GM19397 (cell line): Measurements from ENCODE around the gene ZNF175.
"Not testable (repeated sequence)": the region's sequence is repeated elsewhere in the genome, so short reads cannot be mapped to it uniquely, and the experiment has no call there.

Experiments
- ATAC-seq: cut with Tn5 transposase; IDR thresholded peaks from one replicate; pipeline ENCODE4 v1.9.1; 2021; ENCODE audit warnings: mild to moderate bottlenecking, moderate library complexity; ENCODE audit not compliant: unreplicated experiment

Gene ZNF175

DNA sequence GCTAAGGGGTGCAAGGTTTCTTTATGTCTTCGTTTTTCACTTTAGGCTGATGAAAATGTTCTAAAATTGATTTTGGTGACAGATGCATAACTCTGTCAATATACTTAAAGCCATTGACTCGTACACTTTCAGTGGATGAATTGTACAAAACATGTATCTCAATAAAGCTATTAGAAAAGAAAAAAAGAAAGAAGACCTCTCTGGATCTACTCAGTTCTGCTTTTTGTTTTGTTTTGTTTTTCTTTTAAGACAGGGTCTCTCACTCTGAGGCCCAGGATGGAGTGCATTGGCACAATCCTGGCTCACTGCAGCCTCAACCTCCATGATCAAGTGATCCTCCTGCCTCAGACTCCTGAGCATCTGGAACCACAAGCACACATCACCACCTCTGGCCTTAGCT is 55.6 kb downstream of the ZNF175 start:
- ATAC-seq: no peak

- no peak for ATAC-seq
Measured at GRCh38 chr19:51627491-51628138, 56.5 kb downstream of the ZNF175 start.

GRCh38 chr19:51628153-51628939 is 57.3 kb downstream of the ZNF175 start:
- ATAC-seq: no peak

GRCh38 chr19:51630315-51630714 is 59.2 kb downstream of the ZNF175 start, which contains the start of gene SIGLEC5:
Gene SIGLEC5 (minus strand): TSS chr19:51630401. CDS start chr19:51630335, 66 bp downstream.
- not testable (repeated sequence) for ATAC-seq

- ATAC-seq: no peak
Measured at GRCh38 chr19:51632126-51632525, 61.0 kb downstream of the ZNF175 start.

DNA sequence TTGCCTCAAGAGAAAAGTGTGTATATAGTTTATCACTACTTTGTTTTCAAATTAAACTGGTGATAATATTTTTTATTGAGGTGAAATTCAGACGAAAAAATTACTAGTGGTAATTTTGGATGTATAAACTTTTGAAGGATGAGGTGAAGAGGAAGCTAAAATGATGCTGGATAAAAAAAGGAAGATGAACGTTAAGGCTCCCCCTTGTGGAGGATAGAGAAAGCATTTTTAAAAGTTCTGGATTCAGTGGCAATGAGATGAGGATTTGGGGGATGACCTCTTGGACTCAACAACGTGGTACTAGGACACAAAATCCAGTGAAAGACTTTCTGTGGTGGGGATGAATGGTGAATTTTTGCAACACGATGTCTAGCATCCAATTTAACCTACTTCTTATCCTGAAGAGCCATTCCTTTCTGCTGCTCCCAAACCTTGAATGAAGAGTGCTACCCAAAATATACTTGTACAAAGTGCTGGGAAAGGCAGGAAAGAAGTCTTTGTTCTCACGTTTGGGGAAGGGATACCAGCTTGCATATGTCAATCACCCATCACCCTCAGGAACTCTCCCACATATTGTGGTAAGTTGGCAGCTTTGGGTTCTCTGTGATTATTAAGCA is 66.4 kb downstream of the ZNF175 start:
- ATAC-seq: no peak

- ATAC-seq: no peak
Measured at GRCh38 chr19:51639916-51640315, 68.8 kb downstream of the ZNF175 start.

GRCh38 chr19:51640386-51640785 is 69.3 kb downstream of the ZNF175 start:
- ATAC-seq: no peak

DNA sequence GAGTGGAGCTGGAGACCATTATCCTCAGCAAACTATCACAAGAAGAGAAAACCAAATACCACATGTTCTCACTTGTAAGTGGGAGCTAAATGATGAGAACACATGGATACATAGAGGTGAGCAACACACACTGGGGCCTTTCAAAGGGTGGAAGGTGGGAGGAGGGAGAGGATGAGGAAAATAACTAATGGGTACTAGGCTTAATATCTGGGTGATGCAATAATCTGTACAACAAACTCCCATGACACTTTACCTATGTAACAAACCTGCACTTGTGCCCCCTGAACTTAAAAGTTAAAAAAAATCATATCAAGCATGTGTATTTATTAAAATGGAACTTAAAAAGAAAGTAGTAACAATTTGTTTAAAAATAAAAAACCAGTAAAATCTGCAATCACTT is 70.6 kb downstream of the ZNF175 start:
- no peak for ATAC-seq
